ENCODE data around the gene CDKAL1.

DNA sequence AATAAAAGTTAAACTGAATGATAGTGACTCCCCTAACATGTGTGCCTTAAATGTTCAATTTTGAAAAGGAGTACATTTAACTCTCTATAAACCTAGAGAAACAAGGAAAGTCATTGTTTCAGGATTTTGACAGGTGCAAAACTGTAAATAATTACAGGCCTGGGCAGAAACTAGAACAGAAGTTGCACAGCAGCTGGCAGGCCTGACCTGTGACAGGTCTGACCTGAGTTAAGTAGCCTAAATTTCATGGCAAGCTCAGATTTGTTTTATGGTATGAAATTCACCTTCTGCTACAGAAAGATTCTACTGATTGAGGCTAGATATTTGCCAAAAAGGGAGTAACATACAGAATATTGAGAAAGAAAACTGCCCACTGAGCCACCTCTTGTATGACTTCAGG lies 166.1 kb downstream of the CDKAL1 start:
- TF ChIP-seq, protein P1, sequence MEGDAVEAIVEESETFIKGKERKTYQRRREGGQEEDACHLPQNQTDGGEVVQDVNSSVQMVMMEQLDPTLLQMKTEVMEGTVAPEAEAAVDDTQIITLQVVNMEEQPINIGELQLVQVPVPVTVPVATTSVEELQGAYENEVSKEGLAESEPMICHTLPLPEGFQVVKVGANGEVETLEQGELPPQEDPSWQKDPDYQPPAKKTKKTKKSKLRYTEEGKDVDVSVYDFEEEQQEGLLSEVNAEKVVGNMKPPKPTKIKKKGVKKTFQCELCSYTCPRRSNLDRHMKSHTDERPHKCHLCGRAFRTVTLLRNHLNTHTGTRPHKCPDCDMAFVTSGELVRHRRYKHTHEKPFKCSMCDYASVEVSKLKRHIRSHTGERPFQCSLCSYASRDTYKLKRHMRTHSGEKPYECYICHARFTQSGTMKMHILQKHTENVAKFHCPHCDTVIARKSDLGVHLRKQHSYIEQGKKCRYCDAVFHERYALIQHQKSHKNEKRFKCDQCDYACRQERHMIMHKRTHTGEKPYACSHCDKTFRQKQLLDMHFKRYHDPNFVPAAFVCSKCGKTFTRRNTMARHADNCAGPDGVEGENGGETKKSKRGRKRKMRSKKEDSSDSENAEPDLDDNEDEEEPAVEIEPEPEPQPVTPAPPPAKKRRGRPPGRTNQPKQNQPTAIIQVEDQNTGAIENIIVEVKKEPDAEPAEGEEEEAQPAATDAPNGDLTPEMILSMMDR (IDR thresholded peaks at IDR 0.05; ENCODE audit: borderline replicate concordance, extremely low read depth, low read length, poor library complexity, severe bottlenecking) = no peak
- TF ChIP-seq EZH2 (IDR thresholded peaks at IDR 0.05; ENCODE audit: borderline replicate concordance, low read depth, low read length, severe bottlenecking) = no peak

Measured in DND-41 (cell line).